ENCODE measurements around the gene FCMR. TPM values are rescaled to one million over a fixed set of nuclear protein-coding genes. Genes with fewer than 3 reads are reported as not detected.
"Not testable (repeated sequence)": the region's sequence is repeated elsewhere in the genome, so short reads cannot be mapped to it uniquely, and the experiment has no call there.

FCMR gene
- total RNA-seq, 1 experiment from 2014 or later, result 0.08 TPM

DNA sequence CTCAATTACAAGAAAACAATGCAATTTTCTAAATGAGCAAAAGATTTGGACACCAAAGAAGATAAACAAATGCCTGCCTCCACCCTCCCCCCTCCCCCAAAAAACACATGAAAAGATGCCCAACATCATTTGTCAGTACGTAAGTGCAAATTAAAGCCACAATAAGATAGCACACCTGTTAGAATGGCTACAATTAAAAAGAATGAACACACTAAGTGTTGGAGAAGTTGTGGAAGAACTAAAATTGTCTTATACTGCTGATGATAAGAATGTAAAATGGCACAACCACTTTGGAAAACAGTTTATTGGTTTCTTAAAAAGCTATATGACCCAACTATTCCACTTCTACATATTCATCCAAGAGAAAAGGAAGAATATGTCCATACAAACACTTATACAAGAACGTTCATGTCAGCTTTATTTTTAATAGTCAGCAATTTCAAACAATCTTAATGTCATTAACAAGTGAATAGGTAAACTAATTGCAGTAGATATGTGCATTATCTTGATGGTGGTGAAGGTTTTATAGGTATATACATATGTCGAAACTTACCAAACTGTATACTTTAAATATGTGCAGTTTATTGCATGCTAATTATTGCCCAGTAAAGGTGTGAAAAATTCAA lies 45.9 kb downstream of the FCMR start:
- DNase-seq (ENCODE audit: low spot score), result no peak

DNA sequence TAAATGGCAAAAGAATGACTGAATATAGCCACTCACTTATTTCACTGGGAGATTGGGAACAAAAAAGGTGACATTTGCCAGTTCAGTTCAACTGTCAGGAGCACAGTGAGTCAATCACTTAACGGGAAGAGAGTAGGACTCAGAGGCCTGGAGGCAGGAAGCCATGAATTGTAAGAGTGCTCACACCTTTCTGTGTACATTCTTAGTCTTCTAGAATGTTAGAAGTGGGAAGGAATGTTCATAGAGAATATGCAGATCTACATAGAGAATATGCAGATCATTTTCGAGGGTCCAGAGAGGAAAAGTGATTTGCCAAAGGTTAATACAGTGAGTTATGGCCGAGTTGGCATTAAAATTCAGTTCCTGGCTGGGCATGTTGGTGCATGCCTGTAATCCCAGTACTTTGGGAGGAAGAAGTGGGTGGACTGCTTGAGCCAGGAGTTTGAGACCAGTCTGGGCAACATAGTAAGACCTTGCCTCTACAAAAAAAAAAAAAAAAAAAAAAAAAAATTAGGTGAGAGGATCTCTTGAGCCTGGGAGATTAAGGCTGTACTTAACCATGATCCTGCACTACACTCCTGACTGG lies 48.0 kb downstream of the FCMR start:
- DNase-seq (ENCODE audit: low spot score), result no peak

DNA sequence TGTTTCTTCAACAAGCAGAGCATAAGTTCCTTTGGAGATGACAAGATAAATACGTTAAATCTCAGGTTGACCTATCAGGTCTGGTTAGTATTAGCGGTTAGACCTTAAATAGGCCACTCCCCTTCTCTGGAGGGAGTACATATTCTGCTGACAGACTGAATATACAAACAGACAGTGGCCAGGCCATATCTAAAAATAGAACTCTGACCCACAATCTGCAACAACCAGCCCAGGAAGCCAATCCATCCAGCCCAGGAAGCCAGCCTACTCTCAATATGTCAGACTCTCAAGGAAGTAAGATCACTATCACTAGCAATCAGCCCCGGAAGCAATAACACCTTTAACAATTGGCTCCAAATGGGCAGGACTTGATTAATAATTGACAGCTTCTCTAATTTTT lies 49.6 kb downstream of the FCMR start:
- no peak for DNase-seq (ENCODE audit: low spot score)

DNA sequence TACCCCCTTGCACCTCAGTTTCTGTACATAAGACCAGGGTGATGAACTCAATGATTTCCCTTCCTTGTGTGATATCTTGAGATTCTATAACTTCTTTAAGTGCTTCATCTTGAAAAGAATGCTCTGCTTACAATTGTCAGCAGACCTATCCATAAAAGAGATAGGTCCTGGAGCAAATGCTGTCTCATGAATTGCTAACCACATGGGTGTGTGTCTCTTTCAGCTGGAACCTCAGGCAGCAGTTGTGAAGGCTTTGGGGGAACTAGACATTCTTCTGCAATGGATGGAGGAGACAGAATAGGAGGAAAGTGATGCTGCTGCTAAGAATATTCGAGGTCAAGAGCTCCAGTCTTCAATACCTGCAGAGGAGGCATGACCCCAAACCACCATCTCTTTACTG lies 53.5 kb downstream of the FCMR start:
- no peak for DNase-seq (ENCODE audit: low spot score)

DNA sequence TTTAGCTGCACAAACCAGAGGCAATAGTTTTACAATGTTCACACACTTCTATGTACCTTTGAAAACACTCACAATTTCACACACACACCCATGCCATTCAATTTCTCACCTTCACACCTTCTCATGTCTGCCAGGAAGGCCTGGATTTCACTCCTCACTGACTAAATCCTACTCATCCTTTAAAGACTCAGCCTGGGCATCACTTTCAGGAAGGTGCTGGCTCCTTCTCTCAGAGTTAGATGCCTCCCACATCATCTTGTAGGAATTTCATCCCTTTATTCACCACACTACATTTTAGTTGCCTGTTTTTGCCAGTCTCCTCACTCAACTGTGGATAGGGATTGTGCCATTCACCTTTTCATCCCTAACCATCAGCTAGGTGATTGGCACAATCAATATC lies 54.0 kb downstream of the FCMR start:
- no peak for DNase-seq (ENCODE audit: low spot score)

DNA sequence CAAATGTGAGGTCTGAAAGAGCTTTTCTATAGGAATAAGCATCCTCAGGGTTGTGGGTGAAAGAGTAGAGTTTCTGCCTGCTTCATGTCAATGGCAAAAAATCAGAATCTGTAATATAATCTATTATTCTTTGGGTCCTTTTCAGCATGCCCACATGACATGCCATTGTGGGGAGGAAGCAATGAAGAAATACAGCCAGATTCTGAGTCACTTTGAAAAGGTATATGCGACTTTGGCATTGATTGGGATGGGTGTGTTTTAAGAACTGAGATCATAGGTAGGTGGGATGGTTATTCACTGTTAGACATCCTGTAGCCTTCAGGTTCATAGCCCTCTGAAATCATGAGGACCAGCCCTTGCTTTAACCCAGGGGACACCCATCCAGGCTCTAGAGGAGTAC lies 54.5 kb downstream of the FCMR start:
- no peak for DNase-seq (ENCODE audit: low spot score)

DNA sequence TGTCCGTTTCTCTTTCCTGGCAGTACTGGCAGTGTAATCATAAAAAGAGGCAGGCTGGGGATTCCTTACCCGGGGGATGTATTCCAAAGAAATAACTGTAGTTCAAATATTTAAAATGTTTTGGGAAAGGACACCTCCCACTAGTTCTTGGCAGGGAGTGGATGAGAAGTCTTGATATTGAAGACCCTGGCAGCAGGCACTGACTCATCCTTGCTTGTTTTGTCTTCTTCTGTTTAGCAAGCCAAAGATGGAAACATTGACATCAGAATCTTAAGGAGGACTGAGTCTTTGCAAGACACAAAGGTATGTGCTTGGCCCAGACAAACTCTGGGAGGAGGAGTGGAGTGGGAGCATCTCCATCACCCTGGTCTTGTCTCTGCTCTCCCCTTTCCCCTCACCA lies 55.7 kb downstream of the FCMR start:
- no peak for DNase-seq (ENCODE audit: low spot score)

DNA sequence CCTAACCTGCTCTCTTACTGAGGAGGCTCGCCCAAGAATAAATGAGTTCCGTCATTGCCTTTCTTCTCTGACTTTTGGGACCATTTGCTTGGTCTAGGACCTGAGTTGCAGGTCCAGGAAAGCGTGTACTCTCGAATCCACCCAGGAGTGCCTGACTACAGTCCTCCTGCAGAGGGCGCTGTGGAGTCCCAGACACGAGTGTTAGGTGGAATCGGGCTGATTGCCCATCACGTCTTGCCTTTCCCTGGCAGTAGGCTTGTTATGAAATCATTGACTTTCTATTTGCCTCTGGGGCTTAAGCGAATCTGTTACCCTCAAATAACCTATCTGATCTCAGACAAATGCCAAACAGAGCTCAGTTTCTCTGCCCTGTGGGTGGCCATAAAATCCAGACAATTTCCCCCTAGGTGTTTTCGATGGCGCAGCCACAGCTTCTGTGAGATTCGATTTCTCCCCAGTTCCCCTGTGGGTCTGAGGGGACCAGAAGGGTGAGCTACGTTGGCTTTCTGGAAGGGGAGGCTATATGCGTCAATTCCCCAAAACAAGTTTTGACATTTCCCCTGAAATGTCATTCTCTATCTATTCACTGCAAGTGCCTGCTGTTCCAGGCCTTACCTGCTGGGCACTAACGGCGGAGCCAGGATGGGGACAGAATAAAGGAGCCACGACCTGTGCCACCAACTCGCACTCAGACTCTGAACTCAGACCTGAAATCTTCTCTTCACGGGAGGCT lies 56.6 kb downstream of the FCMR start, which contains the start of gene IL20:
IL20 (plus strand) TSS at position 685 of the 733 bp plus-strand sequence. CDS start 230 bp downstream, outside the sequence.
- DNase-seq (ENCODE audit: low spot score), result peak; percentile 83

DNA sequence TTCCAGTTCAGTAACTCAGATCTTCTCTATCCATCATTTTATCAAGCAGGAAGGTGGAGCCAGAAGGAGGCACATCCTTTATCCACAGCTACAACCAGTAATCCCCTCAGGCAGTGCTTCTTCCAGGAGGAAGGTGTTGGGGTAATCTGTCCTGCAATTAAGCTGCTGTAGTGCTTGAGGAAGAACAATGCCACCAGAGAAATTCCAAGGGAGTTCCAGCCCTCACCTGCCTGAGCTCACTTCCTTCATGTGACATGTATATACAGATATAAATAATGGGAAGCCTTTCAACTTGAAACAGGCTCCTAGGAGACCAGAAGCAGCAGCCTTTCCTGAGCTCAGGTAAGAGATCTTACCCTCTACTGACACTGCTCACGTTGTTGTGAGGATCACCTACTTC lies 58.5 kb downstream of the FCMR start:
- DNase-seq (ENCODE audit: low spot score), result no peak

DNA sequence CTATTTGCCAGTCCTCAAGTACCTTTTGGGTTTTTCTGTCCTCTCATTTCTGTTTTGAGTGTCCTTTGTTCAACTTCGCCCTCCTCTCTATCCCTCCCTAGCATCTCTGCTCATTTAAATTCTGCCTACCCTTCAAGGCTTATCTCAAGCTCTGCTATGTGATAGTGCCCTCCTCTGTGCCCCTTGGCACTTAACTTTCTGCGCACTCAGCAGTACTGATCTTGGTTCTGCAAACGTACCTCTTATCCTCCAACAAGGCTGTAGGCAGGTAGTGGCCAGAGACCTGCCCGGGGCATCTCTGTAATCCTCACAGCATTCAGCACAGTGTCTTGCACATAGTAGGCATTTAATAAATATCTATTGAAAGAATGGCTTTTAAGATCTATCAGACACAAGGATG lies 61.6 kb downstream of the FCMR start:
- no peak for DNase-seq (ENCODE audit: low spot score)

DNA sequence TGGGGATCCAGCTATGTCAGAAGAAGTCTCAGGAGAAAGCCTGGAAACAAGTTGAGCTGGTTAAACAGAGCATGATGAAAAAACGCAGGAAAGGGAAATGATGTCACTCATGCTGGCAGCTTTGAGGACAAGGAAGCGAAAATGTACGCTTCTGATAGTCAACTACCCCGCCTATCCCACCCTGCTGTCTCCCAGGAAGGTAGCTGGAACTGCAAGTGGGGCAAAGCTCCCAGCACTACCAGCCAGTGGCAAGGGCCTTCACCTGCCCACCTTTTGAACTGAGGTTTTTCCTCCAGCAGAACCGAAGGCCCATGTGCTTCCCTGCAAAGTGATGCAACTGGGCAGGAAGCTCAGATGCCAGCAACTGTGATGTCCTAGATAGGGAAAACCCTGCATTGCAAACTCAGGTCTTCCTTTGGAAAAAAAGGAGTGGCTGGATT lies 62.6 kb downstream of the FCMR start:
- no peak for DNase-seq (ENCODE audit: low spot score)

DNA sequence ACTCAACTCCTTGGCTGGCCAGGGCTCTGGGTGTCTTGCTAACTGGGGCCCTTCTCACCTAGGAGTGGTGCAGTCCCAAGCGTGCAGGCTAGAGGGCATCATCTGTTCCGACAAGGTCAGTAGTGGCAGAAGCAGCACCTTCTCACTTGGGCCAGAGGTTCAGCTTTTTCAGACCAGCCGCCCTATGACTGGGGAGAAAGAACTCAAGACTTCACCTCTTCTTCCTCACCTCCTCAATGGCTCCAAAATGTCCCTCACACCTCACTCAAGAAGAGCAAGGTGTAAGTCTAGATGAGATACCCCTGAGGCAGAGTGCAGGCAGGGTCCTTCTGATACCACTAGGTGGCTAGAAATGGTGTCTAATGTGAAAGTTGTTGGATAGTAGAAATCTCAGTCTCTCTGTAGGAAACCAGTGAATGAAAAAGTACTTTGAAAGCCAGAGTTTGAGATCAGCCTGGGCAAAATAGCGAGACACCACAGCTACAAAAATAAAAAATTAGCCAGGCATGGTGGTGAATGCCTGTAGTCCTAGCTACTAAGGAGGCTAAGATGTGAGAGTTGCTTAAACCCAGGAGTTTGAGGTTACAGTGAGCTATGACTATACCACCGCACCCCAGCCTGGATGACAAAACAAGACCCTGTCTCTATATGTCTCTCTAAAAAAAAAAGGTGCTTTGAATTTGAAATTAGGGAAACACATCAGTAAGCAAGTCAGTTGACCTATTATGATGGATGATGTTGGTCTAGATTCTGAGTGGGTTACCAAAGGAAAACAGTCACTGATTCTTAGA lies 64.9 kb downstream of the FCMR start:
- DNase-seq (ENCODE audit: low spot score), result peak; percentile 26

DNA sequence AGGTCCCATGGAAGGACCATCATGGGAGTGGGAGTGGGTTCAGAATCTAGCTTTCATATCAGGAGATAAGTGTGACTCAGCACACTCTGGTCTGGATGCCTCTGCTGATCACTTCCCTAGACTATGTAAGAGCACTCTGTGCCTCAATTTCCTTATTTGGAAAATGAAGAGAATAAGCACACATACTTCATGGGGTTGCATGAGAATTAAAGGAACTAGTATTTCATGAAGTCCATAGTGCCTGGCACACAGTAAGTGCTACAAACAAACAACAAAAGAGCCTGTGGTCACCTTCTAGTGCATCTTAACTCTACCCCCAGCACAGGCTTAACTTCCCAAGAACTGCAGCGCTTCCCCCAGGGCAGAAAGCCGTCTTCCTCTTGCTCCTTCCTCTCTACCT lies 65.9 kb downstream of the FCMR start:
- DNase-seq (ENCODE audit: low spot score), result no peak

DNA sequence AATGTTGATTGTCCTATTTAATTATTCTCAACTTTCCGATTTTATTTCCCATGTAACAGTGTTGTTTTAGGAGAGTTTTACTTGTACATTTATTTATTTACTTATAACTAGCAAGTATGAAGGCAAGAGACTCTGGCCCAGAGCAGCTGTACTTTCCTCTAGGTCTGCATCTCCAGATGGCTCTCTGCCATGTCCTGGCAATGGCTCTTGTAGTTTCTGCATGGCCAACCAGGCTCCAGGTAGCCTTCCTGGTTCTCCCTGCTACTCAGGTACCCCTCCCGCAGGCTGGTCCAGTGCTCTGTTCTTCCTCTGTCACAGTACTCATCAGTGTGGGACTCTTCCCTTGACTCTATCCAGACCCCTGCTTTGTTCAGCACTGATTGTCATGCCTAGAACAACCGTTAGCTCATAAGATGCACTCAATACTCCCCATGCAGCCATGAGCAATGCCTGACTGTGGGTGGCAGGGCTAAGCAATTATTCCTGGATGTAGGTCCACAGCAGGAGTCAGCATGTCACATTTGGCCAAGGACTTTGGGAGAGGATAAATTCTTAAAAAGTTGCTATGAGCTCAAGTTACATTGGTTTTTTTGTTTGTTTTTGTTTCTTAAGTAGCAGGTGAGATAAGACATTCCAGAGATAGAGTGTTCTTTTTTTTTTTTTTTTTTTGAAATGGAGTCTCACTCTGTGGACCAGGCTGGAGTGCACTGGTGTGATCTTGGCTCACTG lies 67.2 kb downstream of the FCMR start:
- no peak for DNase-seq (ENCODE audit: low spot score)

DNA sequence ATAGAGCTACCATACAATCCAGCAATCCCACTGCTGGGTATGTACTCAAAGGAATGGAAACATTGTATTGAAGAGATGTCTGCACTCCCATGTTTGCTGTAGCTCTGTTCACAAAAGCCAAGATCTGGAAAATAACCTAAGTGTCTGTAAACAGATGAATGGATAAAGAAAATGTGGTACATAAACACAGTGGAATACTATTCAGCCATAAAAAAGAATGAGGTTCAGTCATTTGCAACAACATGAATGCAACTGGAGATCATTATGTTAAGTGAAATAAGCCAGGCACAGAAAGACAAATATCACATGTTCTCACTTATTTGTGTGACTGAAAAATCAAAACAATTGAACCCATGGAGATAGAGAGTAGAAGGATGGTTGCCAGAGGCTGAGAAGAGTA lies 68.0 kb downstream of the FCMR start:
- not testable (repeated sequence) for DNase-seq (ENCODE audit: low spot score)

Other genes with a start within 250 kb of the FCMR start
- gene MAPKAPK2, start 237.0 kb downstream of the FCMR start, total RNA-seq (2014; rRNA removed; shearing (Covaris generic)), result 41.9 and 50.4 TPM in 2 replicates
- gene IL19, start 151.2 kb downstream of the FCMR start, total RNA-seq (2014; rRNA removed; shearing (Covaris generic)), result not detected in 2 replicates
- gene IL10, start 149.4 kb downstream of the FCMR start, total RNA-seq (2014; rRNA removed; shearing (Covaris generic)), result not detected in 2 replicates
- gene IL20, start 56.3 kb downstream of the FCMR start, total RNA-seq (2014; rRNA removed; shearing (Covaris generic)), result not detected in 2 replicates
- not detected in 2 replicates for gene IL24, start 24.5 kb downstream of the FCMR start, total RNA-seq (2014; rRNA removed; shearing (Covaris generic))
- 1.4 and 1.5 TPM in 2 replicates for gene PIGR, start 24.5 kb upstream of the FCMR start, total RNA-seq (2014; rRNA removed; shearing (Covaris generic))
- gene FCAMR, start 48.5 kb upstream of the FCMR start, total RNA-seq (2014; rRNA removed; shearing (Covaris generic)), result 0.03 and 0.18 TPM in 2 replicates
- 45.7 and 47.1 TPM in 2 replicates for gene C1orf116, start 110.8 kb upstream of the FCMR start, total RNA-seq (2014; rRNA removed; shearing (Covaris generic))
- 14.3 and 16.2 TPM in 2 replicates for gene YOD1, start 129.3 kb upstream of the FCMR start, total RNA-seq (2014; rRNA removed; shearing (Covaris generic))
- gene PFKFB2, start 131.3 kb upstream of the FCMR start, total RNA-seq (2014; rRNA removed; shearing (Covaris generic)), result 11.6 and 13.9 TPM in 2 replicates
- gene C4BPB, start 166.9 kb upstream of the FCMR start, total RNA-seq (2014; rRNA removed; shearing (Covaris generic)), result 8.4 and 13.7 TPM in 2 replicates
- gene C4BPA, start 182.3 kb upstream of the FCMR start, total RNA-seq (2014; rRNA removed; shearing (Covaris generic)), result 0.18 and 1.1 TPM in 2 replicates

Data from HT-29 (cell line).